ENCODE results near the gene GTF2H1.
A peak's percentile ranks its signal among the peaks of the same experiment; 100 is the strongest.

GTF2H1 gene

DNA sequence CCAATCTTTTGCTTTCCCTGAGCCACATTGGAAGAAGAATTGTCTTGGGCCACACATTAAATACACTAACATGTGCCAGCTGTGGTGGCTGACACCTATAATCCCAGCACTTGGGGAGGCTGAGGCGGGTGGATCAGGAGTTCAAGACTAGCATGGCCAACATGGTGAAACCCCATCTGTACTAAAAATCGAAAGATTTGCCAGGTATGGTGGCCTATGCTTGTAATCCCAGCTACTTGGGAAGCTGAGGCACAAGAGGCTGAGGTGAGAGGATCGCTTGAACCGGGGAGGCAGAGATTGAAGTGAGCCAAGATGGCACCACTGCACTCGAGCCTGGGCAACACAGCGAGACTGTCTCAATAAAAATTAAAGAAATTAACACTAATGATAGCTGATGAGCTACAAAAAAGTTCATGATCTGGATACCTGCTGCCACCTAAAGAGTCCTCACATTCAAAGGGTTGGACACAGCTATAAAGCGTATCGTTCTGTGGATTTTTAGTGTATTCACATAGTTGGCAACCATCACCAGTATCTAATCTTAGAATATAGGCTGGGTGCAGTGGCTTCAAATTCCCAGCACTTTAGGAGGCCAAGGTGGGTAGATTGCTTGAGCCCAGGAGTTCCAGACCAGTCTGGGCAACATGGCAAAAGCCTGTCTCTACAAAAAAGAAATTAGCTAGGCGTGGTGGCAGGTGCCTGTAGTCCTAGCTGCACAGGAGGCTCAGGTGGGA, 86.4 kb downstream of the GTF2H1 start (continued):
- TF ChIP-seq ZNF146 (tag by site-specific recombination; IDR thresholded peaks at IDR 0.05) = no peak
- no peak for TF ChIP-seq MYNN (tag by site-specific recombination; IDR thresholded peaks at IDR 0.05; ENCODE audit: borderline replicate concordance)
- no peak for TF ChIP-seq SP2 (tag by site-specific recombination; IDR thresholded peaks at IDR 0.05)
- TF ChIP-seq ZNF423 (tag by site-specific recombination; IDR thresholded peaks at IDR 0.05) = no peak
- TF ChIP-seq, protein P1, sequence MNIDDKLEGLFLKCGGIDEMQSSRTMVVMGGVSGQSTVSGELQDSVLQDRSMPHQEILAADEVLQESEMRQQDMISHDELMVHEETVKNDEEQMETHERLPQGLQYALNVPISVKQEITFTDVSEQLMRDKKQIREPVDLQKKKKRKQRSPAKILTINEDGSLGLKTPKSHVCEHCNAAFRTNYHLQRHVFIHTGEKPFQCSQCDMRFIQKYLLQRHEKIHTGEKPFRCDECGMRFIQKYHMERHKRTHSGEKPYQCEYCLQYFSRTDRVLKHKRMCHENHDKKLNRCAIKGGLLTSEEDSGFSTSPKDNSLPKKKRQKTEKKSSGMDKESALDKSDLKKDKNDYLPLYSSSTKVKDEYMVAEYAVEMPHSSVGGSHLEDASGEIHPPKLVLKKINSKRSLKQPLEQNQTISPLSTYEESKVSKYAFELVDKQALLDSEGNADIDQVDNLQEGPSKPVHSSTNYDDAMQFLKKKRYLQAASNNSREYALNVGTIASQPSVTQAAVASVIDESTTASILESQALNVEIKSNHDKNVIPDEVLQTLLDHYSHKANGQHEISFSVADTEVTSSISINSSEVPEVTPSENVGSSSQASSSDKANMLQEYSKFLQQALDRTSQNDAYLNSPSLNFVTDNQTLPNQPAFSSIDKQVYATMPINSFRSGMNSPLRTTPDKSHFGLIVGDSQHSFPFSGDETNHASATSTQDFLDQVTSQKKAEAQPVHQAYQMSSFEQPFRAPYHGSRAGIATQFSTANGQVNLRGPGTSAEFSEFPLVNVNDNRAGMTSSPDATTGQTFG (tag by site-specific recombination; IDR thresholded peaks at IDR 0.05; ENCODE audit: borderline replicate concordance) = no peak
- no peak for TF ChIP-seq ZNF416 (tag by site-specific recombination; IDR thresholded peaks at IDR 0.05)

DNA sequence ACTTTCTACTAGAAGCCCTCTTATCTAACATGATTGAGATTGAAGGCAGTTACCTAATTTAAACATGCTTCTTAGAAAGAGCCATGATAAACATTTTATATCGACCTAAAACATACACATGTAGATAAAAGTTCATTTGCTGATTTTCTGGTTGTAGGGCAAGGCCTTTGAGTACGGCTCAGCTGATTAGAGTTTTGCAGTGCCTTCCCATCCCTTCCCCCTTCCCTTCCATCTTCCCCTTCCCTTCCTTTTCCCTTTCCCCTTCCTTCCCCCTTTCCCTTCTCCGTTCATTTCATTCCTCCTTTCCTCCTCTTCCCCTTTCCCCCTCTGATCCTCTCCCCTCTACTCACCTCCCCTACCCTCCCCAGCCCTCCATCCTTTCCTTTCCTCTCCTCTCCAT, 94.1 kb downstream of the GTF2H1 start:
- no peak overlapping the region for H3K4me3 ChIP-seq (ENCODE audit: low read depth, low read length)
- no peak overlapping the region for H3K27ac ChIP-seq (ENCODE audit: extremely low read depth, low read depth, low read length)
- no peaks in the 10 kb centered on the region for H3K9me3 ChIP-seq (ENCODE audit: control insufficient read depth, insufficient read depth, low read depth, low read length)
- TF ChIP-seq ZNF529 (tag by site-specific recombination; IDR thresholded peaks at IDR 0.05; ENCODE audit: insufficient replicate concordance) = no peak
- 0 out of 2 replicates have a peak, but pooled peaks have one; percentile 28 for TF ChIP-seq ZNF366 (tag by site-specific recombination; conservative IDR thresholded peaks at IDR 0.05)
- no peak for TF ChIP-seq MZF1 (tag by site-specific recombination; IDR thresholded peaks at IDR 0.05; ENCODE audit: borderline replicate concordance)
- no peak for TF ChIP-seq GLI4 (tag by site-specific recombination; IDR thresholded peaks at IDR 0.05)
- TF ChIP-seq ZNF473 (tag by site-specific recombination; IDR thresholded peaks at IDR 0.05) = no peak
- peak; percentile 53; the same call in 1 of the 2 replicates for TF ChIP-seq PRDM1 (tag by site-specific recombination; IDR thresholded peaks at IDR 0.05)
- H3K36me3 ChIP-seq (ENCODE audit: control insufficient read depth in 2 of 2, insufficient read depth in 1 of 2, low read length in 2 of 2) = no peaks in the 10 kb centered on the region
- H3K4me1 ChIP-seq (ENCODE audit: control insufficient read depth, insufficient read depth, low read length) = no peaks in the 10 kb centered on the region
- ChIA-PET POLR2A (interaction anchor here (2.2 kb wide), 1 partner anchor 22 kb away, joined by 8 read pairs; the partner anchor contains the start of gene LDHA), CTCF (no interaction called here)

All from HEK293 (cell line).